Epithelial cell of esophagus (primary cell): ENCODE data around the gene EVL.
A peak's percentile ranks its signal among the peaks of the same experiment; 100 is the strongest.

ENCODE experiments used
- DNase-seq: peaks from one replicate; pipeline ENCODE4 v3.0.0; 2010; ENCODE audit warnings: low read depth
- H3K4me3 ChIP-seq: 2 replicates; pipeline ENCODE4 v1.5.1; 2011; ENCODE audit warnings: mild to moderate bottlenecking, low read length, control low read depth
- CTCF ChIP-seq: IDR thresholded peaks from 2 replicates; pipeline ENCODE4 v1.5.1; 2011; ENCODE audit warnings: low read depth, mild to moderate bottlenecking, low read length, control low read depth, inconsistent platforms; ENCODE audit not compliant: insufficient read depth; ENCODE audit errors: missing control alignments

Gene EVL

GRCh38 chr14:100065942-100066574, 836 bp downstream of the EVL start:
- no peak for TF ChIP-seq CTCF
- no peak overlapping the region for H3K4me3 ChIP-seq

GRCh38 chr14:100066962-100067361, 1.7 kb downstream of the EVL start:
- no peak for DNase-seq
- TF ChIP-seq CTCF = no peak
- H3K4me3 ChIP-seq = no peak overlapping the region

More at GRCh38 chr14:100065942-100066574, 836 bp downstream of the EVL start:
- DNase-seq = no peak

GRCh38 chr14:100067481-100067880, 2.3 kb downstream of the EVL start:
- no peak overlapping the region for H3K4me3 ChIP-seq
- DNase-seq = no peak
- no peak for TF ChIP-seq CTCF

GRCh38 chr14:100067971-100068959, 3.0 kb downstream of the EVL start:
- no peak for TF ChIP-seq CTCF
- DNase-seq = peak; percentile 93
- H3K4me3 ChIP-seq = no peak overlapping the region

GRCh38 chr14:100069161-100069800, 4.1 kb downstream of the EVL start:
- H3K4me3 ChIP-seq = no peak overlapping the region
- DNase-seq = no peak
- TF ChIP-seq CTCF = no peak

- no peak overlapping the region for H3K4me3 ChIP-seq
- no peak for TF ChIP-seq CTCF
- DNase-seq = no peak
Measured at GRCh38 chr14:100070310-100070709, 5.1 kb downstream of the EVL start.
